ENCODE measurements around the gene INTS4.

DNA sequence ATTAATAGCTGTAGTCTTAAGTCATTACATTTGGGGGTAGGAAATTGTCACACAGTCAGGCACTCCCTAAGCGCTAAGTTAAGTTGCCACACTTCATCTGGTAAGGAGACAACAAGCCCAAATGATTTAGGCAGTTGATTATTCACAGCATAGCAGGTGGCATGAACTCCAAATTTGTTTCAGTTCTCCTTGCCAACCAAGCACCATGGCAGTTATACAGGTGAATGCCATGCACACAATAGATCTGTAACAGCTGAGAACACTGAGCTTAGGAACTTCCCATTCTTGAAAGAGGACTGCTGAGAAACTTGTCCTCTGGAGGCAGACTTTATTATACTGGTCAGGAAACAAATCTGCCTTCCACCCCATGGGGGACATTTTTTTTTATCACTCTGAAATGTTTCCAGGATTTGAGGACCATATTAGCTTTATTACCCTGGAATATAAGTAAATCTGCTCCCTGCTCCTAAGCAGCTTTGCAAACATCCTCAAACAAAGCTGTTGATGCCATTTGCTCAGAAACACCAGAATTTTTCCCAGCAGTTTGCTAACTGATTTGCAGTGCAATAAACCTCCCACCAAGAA is 5.1 kb upstream of the INTS4 start:
- TF ChIP-seq POLR2AphosphoS5 (IDR thresholded peaks at IDR 0.05; ENCODE audit: low read depth): no peak
- TF ChIP-seq, protein P1, sequence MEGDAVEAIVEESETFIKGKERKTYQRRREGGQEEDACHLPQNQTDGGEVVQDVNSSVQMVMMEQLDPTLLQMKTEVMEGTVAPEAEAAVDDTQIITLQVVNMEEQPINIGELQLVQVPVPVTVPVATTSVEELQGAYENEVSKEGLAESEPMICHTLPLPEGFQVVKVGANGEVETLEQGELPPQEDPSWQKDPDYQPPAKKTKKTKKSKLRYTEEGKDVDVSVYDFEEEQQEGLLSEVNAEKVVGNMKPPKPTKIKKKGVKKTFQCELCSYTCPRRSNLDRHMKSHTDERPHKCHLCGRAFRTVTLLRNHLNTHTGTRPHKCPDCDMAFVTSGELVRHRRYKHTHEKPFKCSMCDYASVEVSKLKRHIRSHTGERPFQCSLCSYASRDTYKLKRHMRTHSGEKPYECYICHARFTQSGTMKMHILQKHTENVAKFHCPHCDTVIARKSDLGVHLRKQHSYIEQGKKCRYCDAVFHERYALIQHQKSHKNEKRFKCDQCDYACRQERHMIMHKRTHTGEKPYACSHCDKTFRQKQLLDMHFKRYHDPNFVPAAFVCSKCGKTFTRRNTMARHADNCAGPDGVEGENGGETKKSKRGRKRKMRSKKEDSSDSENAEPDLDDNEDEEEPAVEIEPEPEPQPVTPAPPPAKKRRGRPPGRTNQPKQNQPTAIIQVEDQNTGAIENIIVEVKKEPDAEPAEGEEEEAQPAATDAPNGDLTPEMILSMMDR (conservative IDR thresholded peaks at IDR 0.05; ENCODE audit: low read depth in 2 of 2): no peak
- TF ChIP-seq EZH2phosphoT487 (IDR thresholded peaks at IDR 0.05; ENCODE audit: unreplicated experiment): no peak
- TF ChIP-seq CREB1 (CRISPR knock-in tag; IDR thresholded peaks at IDR 0.05; ENCODE audit: low read depth): no peak
- no peak for TF ChIP-seq STAT1 (IDR thresholded peaks at IDR 0.05; ENCODE audit: unreplicated experiment)
- no peak for TF ChIP-seq EZH2 (IDR thresholded peaks at IDR 0.05; ENCODE audit: low read depth, unreplicated experiment)
- TF ChIP-seq JUNB (IDR thresholded peaks at IDR 0.05; ENCODE audit: unreplicated experiment): no peak
- no peak for TF ChIP-seq ZNF331 (CRISPR knock-in tag; IDR thresholded peaks at IDR 0.05; ENCODE audit: low read depth)
- TF ChIP-seq, protein P2, sequence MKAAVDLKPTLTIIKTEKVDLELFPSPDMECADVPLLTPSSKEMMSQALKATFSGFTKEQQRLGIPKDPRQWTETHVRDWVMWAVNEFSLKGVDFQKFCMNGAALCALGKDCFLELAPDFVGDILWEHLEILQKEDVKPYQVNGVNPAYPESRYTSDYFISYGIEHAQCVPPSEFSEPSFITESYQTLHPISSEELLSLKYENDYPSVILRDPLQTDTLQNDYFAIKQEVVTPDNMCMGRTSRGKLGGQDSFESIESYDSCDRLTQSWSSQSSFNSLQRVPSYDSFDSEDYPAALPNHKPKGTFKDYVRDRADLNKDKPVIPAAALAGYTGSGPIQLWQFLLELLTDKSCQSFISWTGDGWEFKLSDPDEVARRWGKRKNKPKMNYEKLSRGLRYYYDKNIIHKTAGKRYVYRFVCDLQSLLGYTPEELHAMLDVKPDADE (IDR thresholded peaks at IDR 0.05): no peak
- no peak for TF ChIP-seq ZNF114 (CRISPR knock-in tag; IDR thresholded peaks at IDR 0.05)
- TF ChIP-seq, protein P3, sequence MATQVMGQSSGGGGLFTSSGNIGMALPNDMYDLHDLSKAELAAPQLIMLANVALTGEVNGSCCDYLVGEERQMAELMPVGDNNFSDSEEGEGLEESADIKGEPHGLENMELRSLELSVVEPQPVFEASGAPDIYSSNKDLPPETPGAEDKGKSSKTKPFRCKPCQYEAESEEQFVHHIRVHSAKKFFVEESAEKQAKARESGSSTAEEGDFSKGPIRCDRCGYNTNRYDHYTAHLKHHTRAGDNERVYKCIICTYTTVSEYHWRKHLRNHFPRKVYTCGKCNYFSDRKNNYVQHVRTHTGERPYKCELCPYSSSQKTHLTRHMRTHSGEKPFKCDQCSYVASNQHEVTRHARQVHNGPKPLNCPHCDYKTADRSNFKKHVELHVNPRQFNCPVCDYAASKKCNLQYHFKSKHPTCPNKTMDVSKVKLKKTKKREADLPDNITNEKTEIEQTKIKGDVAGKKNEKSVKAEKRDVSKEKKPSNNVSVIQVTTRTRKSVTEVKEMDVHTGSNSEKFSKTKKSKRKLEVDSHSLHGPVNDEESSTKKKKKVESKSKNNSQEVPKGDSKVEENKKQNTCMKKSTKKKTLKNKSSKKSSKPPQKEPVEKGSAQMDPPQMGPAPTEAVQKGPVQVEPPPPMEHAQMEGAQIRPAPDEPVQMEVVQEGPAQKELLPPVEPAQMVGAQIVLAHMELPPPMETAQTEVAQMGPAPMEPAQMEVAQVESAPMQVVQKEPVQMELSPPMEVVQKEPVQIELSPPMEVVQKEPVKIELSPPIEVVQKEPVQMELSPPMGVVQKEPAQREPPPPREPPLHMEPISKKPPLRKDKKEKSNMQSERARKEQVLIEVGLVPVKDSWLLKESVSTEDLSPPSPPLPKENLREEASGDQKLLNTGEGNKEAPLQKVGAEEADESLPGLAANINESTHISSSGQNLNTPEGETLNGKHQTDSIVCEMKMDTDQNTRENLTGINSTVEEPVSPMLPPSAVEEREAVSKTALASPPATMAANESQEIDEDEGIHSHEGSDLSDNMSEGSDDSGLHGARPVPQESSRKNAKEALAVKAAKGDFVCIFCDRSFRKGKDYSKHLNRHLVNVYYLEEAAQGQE (IDR thresholded peaks at IDR 0.05; ENCODE audit: unreplicated experiment): no peak
- TF ChIP-seq, protein P4, sequence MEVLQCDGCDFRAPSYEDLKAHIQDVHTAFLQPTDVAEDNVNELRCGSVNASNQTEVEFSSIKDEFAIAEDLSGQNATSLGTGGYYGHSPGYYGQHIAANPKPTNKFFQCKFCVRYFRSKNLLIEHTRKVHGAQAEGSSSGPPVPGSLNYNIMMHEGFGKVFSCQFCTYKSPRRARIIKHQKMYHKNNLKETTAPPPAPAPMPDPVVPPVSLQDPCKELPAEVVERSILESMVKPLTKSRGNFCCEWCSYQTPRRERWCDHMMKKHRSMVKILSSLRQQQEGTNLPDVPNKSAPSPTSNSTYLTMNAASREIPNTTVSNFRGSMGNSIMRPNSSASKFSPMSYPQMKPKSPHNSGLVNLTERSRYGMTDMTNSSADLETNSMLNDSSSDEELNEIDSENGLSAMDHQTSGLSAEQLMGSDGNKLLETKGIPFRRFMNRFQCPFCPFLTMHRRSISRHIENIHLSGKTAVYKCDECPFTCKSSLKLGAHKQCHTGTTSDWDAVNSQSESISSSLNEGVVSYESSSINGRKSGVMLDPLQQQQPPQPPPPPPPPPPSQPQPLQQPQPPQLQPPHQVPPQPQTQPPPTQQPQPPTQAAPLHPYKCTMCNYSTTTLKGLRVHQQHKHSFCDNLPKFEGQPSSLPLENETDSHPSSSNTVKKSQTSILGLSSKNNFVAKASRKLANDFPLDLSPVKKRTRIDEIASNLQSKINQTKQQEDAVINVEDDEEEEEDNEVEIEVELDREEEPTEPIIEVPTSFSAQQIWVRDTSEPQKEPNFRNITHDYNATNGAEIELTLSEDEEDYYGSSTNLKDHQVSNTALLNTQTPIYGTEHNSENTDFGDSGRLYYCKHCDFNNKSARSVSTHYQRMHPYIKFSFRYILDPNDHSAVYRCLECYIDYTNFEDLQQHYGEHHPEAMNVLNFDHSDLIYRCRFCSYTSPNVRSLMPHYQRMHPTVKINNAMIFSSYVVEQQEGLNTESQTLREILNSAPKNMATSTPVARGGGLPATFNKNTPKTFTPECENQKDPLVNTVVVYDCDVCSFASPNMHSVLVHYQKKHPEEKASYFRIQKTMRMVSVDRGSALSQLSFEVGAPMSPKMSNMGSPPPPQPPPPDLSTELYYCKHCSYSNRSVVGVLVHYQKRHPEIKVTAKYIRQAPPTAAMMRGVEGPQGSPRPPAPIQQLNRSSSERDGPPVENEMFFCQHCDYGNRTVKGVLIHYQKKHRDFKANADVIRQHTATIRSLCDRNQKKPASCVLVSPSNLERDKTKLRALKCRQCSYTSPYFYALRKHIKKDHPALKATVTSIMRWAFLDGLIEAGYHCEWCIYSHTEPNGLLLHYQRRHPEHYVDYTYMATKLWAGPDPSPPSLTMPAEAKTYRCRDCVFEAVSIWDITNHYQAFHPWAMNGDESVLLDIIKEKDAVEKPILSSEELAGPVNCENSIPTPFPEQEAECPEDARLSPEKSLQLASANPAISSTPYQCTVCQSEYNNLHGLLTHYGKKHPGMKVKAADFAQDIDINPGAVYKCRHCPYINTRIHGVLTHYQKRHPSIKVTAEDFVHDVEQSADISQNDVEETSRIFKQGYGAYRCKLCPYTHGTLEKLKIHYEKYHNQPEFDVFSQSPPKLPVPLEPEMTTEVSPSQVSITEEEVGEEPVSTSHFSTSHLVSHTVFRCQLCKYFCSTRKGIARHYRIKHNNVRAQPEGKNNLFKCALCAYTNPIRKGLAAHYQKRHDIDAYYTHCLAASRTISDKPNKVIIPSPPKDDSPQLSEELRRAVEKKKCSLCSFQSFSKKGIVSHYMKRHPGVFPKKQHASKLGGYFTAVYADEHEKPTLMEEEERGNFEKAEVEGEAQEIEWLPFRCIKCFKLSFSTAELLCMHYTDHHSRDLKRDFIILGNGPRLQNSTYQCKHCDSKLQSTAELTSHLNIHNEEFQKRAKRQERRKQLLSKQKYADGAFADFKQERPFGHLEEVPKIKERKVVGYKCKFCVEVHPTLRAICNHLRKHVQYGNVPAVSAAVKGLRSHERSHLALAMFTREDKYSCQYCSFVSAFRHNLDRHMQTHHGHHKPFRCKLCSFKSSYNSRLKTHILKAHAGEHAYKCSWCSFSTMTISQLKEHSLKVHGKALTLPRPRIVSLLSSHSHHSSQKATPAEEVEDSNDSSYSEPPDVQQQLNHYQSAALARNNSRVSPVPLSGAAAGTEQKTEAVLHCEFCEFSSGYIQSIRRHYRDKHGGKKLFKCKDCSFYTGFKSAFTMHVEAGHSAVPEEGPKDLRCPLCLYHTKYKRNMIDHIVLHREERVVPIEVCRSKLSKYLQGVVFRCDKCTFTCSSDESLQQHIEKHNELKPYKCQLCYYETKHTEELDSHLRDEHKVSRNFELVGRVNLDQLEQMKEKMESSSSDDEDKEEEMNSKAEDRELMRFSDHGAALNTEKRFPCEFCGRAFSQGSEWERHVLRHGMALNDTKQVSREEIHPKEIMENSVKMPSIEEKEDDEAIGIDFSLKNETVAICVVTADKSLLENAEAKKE (CRISPR knock-in tag; IDR thresholded peaks at IDR 0.05): no peak
- TF ChIP-seq NANOG (IDR thresholded peaks at IDR 0.05; ENCODE audit: borderline replicate concordance): no peak

All from GM23338 (cell line).